Measurements from ENCODE around the gene XCL1.

The XCL1 gene

GRCh38 chr1:168607872-168608428 lies 31.5 kb downstream of the XCL1 start:
- DNase-seq, result no peak

GRCh38 chr1:168608796-168609715 lies 32.7 kb downstream of the XCL1 start:
- no peak for DNase-seq

- DNase-seq, result no peak
Observed at GRCh38 chr1:168609741-168610510, 33.5 kb downstream of the XCL1 start.

- no peak for DNase-seq
Observed at GRCh38 chr1:168613038-168613451, 36.6 kb downstream of the XCL1 start.

GRCh38 chr1:168613691-168614231 lies 37.4 kb downstream of the XCL1 start:
- DNase-seq, result no peak

- DNase-seq, result no peak
Observed at GRCh38 chr1:168614235-168614634, 37.8 kb downstream of the XCL1 start.

- DNase-seq, result no peak
Observed at GRCh38 chr1:168615965-168616364, 39.6 kb downstream of the XCL1 start.

GRCh38 chr1:168617974-168618750 lies 41.8 kb downstream of the XCL1 start:
- no peak for DNase-seq

GRCh38 chr1:168618886-168619285 lies 42.5 kb downstream of the XCL1 start:
- no peak for DNase-seq

- no peak for DNase-seq
Observed at GRCh38 chr1:168621356-168621755, 45.0 kb downstream of the XCL1 start.

GRCh38 chr1:168623003-168623828 lies 46.8 kb downstream of the XCL1 start:
- DNase-seq, result no peak

GRCh38 chr1:168623831-168624230 lies 47.4 kb downstream of the XCL1 start:
- DNase-seq, result no peak

- no peak for DNase-seq
Observed at GRCh38 chr1:168626326-168626725, 49.9 kb downstream of the XCL1 start.

- no peak for DNase-seq
Observed at GRCh38 chr1:168627370-168627769, 51.0 kb downstream of the XCL1 start.

GRCh38 chr1:168628807-168629206 lies 52.4 kb downstream of the XCL1 start:
- DNase-seq, result no peak

GRCh38 chr1:168629466-168629865 lies 53.1 kb downstream of the XCL1 start:
- no peak for DNase-seq
